A549 (cell line): ENCODE data around the gene ADCY1.

Experiments
- CEBPB ChIP-seq, 2 experiments: fragments of >200 bp in 1 of 2; sonication (Bioruptor Twin) in 1 of 2; formaldehyde crosslinking in 1 of 2; IDR thresholded peaks; 2 replicates each; pipeline ENCODE4 v1.6.1; 2012 to 2016
- JUN ChIP-seq, 2 experiments: fragments of >200 bp; sonication (Bioruptor Twin); formaldehyde crosslinking; IDR thresholded peaks; 2 replicates in 1 of 2; 3 replicates in 1 of 2; pipeline ENCODE4 v1.6.1; 2016 to 2017
- NR3C1 ChIP-seq: fragments of >200 bp; sonication (Bioruptor Twin); formaldehyde crosslinking; IDR thresholded peaks from 3 replicates; pipeline ENCODE4 v1.6.1; 2017
- POLR2A ChIP-seq: IDR thresholded peaks from 2 replicates; pipeline ENCODE4 v1.6.1; 2012; ENCODE audit warnings: mild to moderate bottlenecking, low read length
- RCOR1 ChIP-seq: fragments of 150-350 bp; IDR thresholded peaks from 2 replicates; pipeline ENCODE4 v1.6.1; 2014; ENCODE audit warnings: antibody characterized with exemption, low read length, low read depth
- ZFP36 ChIP-seq: fragments of 450-650 bp; IDR thresholded peaks from 2 replicates; pipeline ENCODE4 v1.6.1; 2014; ENCODE audit warnings: borderline replicate concordance; ENCODE audit not compliant: partially characterized antibody
- ZSCAN20 ChIP-seq: fragments of 250-450 bp; sonication (Bioruptor Pico); IDR thresholded peaks from 2 replicates; pipeline ENCODE4 v1.8.0; 2022; ENCODE audit warnings: mild to moderate bottlenecking, moderate library complexity
- TF ChIP-seq, protein P1 (sequence below): fragments of 450-650 bp; IDR thresholded peaks from 2 replicates; pipeline ENCODE4 v1.6.1; 2014; ENCODE audit warnings: antibody characterized with exemption
- TF ChIP-seq, protein P2 (sequence below): fragments of >200 bp; sonication (Bioruptor Twin); formaldehyde crosslinking; IDR thresholded peaks from 3 replicates; pipeline ENCODE4 v1.5.1; 2016
- TF ChIP-seq, protein P3 (sequence below): IDR thresholded peaks from 2 replicates; pipeline ENCODE4 v1.6.1; 2012
- TF ChIP-seq, protein P4 (sequence below): IDR thresholded peaks from 2 replicates; pipeline ENCODE4 v1.6.1; 2012; ENCODE audit warnings: low read depth, borderline replicate concordance

DNA sequence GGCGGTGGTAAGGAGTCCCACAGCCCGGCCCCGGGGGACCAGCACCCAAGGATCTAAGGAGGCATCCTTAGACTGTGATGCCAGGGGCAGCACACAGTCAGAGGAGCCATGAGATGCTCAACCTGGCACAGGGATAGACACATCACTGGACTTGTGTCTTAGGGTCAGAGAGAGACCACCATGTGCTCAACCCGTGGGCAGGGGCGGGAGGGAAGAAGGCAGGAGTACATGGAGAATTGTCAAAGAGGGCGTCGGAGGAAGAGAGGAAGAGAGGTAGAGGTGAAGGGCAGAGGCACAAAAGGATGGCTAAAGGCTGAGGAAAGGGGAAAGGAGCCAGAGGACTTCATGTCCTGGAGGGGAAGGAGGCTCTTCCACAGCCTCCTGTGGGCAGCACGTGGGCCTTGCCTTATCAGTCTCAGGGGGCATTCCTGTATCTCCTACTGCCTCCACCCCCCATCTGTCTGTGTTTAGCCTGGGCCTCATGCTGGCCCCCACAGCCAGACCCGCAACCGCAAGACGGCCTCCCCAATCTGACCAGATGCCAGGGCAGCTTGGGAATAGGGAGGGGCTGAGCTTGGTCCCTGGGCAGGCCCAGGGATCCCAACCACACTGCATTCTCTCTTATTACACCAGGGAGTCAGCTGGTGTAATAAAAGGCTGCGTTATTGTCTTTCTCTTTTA, 2.2 kb downstream of the ADCY1 start:
- TF ChIP-seq, protein P1, sequence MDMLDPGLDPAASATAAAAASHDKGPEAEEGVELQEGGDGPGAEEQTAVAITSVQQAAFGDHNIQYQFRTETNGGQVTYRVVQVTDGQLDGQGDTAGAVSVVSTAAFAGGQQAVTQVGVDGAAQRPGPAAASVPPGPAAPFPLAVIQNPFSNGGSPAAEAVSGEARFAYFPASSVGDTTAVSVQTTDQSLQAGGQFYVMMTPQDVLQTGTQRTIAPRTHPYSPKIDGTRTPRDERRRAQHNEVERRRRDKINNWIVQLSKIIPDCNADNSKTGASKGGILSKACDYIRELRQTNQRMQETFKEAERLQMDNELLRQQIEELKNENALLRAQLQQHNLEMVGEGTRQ = no peak
- TF ChIP-seq, protein P2, sequence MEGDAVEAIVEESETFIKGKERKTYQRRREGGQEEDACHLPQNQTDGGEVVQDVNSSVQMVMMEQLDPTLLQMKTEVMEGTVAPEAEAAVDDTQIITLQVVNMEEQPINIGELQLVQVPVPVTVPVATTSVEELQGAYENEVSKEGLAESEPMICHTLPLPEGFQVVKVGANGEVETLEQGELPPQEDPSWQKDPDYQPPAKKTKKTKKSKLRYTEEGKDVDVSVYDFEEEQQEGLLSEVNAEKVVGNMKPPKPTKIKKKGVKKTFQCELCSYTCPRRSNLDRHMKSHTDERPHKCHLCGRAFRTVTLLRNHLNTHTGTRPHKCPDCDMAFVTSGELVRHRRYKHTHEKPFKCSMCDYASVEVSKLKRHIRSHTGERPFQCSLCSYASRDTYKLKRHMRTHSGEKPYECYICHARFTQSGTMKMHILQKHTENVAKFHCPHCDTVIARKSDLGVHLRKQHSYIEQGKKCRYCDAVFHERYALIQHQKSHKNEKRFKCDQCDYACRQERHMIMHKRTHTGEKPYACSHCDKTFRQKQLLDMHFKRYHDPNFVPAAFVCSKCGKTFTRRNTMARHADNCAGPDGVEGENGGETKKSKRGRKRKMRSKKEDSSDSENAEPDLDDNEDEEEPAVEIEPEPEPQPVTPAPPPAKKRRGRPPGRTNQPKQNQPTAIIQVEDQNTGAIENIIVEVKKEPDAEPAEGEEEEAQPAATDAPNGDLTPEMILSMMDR = no peak
- TF ChIP-seq POLR2A (no peak), CEBPB (IDR thresholded peaks at IDR 0.05) (no peak), RCOR1 (no peak), NR3C1 (no peak), ZSCAN20 (no peak), ZFP36 (no peak), JUN (IDR thresholded peaks at IDR 0.05) (no peak)
- TF ChIP-seq, protein P3, sequence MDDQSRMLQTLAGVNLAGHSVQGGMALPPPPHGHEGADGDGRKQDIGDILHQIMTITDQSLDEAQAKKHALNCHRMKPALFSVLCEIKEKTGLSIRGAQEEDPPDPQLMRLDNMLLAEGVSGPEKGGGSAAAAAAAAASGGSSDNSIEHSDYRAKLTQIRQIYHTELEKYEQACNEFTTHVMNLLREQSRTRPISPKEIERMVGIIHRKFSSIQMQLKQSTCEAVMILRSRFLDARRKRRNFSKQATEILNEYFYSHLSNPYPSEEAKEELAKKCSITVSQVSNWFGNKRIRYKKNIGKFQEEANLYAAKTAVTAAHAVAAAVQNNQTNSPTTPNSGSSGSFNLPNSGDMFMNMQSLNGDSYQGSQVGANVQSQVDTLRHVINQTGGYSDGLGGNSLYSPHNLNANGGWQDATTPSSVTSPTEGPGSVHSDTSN = no peak
- TF ChIP-seq, protein P4, sequence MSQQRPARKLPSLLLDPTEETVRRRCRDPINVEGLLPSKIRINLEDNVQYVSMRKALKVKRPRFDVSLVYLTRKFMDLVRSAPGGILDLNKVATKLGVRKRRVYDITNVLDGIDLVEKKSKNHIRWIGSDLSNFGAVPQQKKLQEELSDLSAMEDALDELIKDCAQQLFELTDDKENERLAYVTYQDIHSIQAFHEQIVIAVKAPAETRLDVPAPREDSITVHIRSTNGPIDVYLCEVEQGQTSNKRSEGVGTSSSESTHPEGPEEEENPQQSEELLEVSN = no peak
